ENCODE measurements around the gene DOCK1.
A peak's percentile ranks its signal among the peaks of the same experiment; 100 is the strongest.

Gene DOCK1

GRCh38 chr10:127033216-127034033, 128.2 kb downstream of the DOCK1 start:
- Histone ChIP-seq H3K9me3 (replicated peaks; ENCODE audit: low read length) (no peaks in the 10 kb centered on the region), H3K4me2 (ENCODE audit: low read length) (no peak overlapping the region), H3K4me3 (ENCODE audit: low read length) (no peak overlapping the region), H3K9ac (ENCODE audit: low read depth, low read length) (no peak overlapping the region), H3K36me3 (ENCODE audit: insufficient read depth, low read length) (peaks cover 62% of the 10 kb centered on the region), H3K4me1 (ENCODE audit: control insufficient read depth, insufficient read depth, low read length) (no peaks in the 10 kb centered on the region), H3K27me3 (ENCODE audit: control insufficient read depth, insufficient read depth, low read length) (no peaks in the 10 kb centered on the region)

DNA sequence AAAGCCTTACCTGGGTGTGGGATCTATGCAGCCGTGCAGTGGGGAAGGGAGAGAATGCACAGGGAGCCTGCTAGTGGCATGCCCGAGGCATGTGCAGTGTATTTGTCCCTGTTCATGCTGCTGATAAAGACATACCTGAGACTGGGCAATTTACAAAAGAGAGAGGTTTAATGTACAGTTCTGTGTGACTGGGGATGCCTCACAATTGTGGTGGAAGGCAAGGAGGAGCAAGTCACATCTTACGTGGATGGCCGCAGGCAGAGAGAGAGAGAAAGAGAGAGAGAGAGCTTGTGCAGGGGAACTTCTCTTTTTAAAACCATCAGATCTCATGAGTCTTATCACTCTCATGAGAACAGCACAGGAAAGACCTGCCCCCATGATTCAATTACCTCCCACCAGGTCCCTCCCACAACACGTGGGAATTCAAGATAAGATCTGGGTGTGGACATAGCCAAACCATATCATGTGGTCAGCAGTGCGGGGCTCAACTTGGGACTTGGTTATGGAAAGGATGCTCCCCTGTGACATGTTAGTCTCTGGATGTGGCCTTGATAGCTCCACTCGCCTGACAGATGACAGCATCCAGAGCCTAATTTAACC, 128.9 kb downstream of the DOCK1 start:
- Histone ChIP-seq H3K4me3 (ENCODE audit: low read length) (no peak overlapping the region), H3K27me3 (ENCODE audit: control insufficient read depth, insufficient read depth, low read length) (no peaks in the 10 kb centered on the region), H3K9ac (ENCODE audit: low read depth, low read length) (no peak overlapping the region), H3K4me1 (ENCODE audit: control insufficient read depth, insufficient read depth, low read length) (no peaks in the 10 kb centered on the region), H3K36me3 (ENCODE audit: insufficient read depth, low read length) (peaks cover 63% of the 10 kb centered on the region), H3K9me3 (replicated peaks; ENCODE audit: low read length) (no peaks in the 10 kb centered on the region), H3K4me2 (ENCODE audit: low read length) (no peak overlapping the region)

GRCh38 chr10:127034790-127035189, 129.6 kb downstream of the DOCK1 start:
- Histone ChIP-seq H3K4me1 (ENCODE audit: control insufficient read depth, insufficient read depth, low read length) (no peaks in the 10 kb centered on the region), H3K9me3 (replicated peaks; ENCODE audit: low read length) (no peaks in the 10 kb centered on the region), H3K4me2 (ENCODE audit: low read length) (no peak overlapping the region), H3K4me3 (ENCODE audit: low read length) (no peak overlapping the region), H3K27me3 (ENCODE audit: control insufficient read depth, insufficient read depth, low read length) (no peaks in the 10 kb centered on the region), H3K36me3 (ENCODE audit: insufficient read depth, low read length) (peaks cover 65% of the 10 kb centered on the region), H3K9ac (ENCODE audit: low read depth, low read length) (no peak overlapping the region)

DNA sequence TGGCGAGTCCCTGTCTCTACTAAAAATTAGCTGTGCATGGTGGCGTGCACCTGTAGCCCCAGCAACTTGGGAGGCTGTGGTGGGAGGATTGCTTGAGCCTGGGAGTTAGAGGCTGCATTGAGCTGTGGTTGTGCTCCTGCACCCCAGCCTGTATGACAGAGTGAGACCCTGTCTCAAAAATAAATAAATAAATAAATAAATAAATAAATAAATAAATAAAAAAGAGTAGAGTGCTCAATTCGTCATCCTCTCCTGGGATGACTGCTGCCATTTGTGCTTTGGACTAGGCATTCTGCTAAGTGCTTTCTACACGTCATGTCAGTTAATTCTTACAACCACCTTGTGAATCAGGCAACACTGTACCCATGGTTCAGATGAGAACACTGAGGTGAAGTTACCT, 130.6 kb downstream of the DOCK1 start:
- Histone ChIP-seq H3K4me2 (ENCODE audit: low read length) (no peak overlapping the region), H3K4me1 (ENCODE audit: control insufficient read depth, insufficient read depth, low read length) (peaks cover 6% of the 10 kb centered on the region), H3K4me3 (ENCODE audit: low read length) (no peak overlapping the region), H3K36me3 (ENCODE audit: insufficient read depth, low read length) (peaks cover 64% of the 10 kb centered on the region), H3K9ac (ENCODE audit: low read depth, low read length) (no peak overlapping the region), H3K27me3 (ENCODE audit: control insufficient read depth, insufficient read depth, low read length) (no peaks in the 10 kb centered on the region), H3K9me3 (replicated peaks; ENCODE audit: low read length) (no peaks in the 10 kb centered on the region)

DNA sequence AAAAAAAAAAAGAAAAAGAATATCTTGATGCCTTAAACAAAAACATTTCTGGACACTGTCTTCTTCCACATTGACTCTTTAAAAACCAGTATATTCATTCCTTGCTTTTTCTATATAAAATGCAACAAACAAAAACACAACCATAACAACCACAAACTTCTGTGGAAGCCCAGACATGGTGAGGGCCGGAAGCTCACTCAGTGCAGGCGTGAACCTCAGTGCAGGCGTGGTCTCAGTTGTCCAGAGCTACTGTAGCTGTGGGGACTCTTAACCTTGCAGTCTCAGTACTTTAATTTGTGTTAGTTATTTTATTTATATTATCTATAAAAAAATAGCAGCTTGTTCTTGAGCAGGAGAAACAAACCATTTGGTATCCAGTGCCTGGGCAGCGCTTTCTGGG, 131.8 kb downstream of the DOCK1 start:
- Histone ChIP-seq H3K9ac (ENCODE audit: low read depth, low read length) (no peak overlapping the region), H3K36me3 (ENCODE audit: insufficient read depth, low read length) (peaks cover 58% of the 10 kb centered on the region), H3K27me3 (ENCODE audit: control insufficient read depth, insufficient read depth, low read length) (no peaks in the 10 kb centered on the region), H3K4me3 (ENCODE audit: low read length) (no peak overlapping the region), H3K9me3 (replicated peaks; ENCODE audit: low read length) (no peaks in the 10 kb centered on the region), H3K4me1 (ENCODE audit: control insufficient read depth, insufficient read depth, low read length) (peaks cover 15% of the 10 kb centered on the region), H3K4me2 (ENCODE audit: low read length) (no peak overlapping the region)

- no peak overlapping the region for H3K9ac ChIP-seq (ENCODE audit: low read depth, low read length)
- H3K4me1 ChIP-seq (ENCODE audit: control insufficient read depth, insufficient read depth, low read length), result peaks cover 19% of the 10 kb centered on the region
- no peak overlapping the region for H3K4me2 ChIP-seq (ENCODE audit: low read length)
- H3K4me3 ChIP-seq (ENCODE audit: low read length), result no peak overlapping the region
- peaks cover 63% of the 10 kb centered on the region for H3K36me3 ChIP-seq (ENCODE audit: insufficient read depth, low read length)
- no peaks in the 10 kb centered on the region for H3K27me3 ChIP-seq (ENCODE audit: control insufficient read depth, insufficient read depth, low read length)
- H3K9me3 ChIP-seq (replicated peaks; ENCODE audit: low read length), result no peaks in the 10 kb centered on the region
These were observed 134.2 kb downstream of the DOCK1 start for GRCh38 chr10:127039435-127039834.

- H3K4me2 ChIP-seq (ENCODE audit: low read length), result no peak overlapping the region
- H3K9ac ChIP-seq (ENCODE audit: low read depth, low read length), result no peak overlapping the region
- H3K36me3 ChIP-seq (ENCODE audit: insufficient read depth, low read length), result peaks cover 60% of the 10 kb centered on the region
- H3K4me1 ChIP-seq (ENCODE audit: control insufficient read depth, insufficient read depth, low read length), result peaks cover 19% of the 10 kb centered on the region
- no peak overlapping the region for H3K4me3 ChIP-seq (ENCODE audit: low read length)
- no peaks in the 10 kb centered on the region for H3K27me3 ChIP-seq (ENCODE audit: control insufficient read depth, insufficient read depth, low read length)
- H3K9me3 ChIP-seq (replicated peaks; ENCODE audit: low read length), result no peaks in the 10 kb centered on the region
These were observed 135.5 kb downstream of the DOCK1 start for GRCh38 chr10:127040756-127041155.

DNA sequence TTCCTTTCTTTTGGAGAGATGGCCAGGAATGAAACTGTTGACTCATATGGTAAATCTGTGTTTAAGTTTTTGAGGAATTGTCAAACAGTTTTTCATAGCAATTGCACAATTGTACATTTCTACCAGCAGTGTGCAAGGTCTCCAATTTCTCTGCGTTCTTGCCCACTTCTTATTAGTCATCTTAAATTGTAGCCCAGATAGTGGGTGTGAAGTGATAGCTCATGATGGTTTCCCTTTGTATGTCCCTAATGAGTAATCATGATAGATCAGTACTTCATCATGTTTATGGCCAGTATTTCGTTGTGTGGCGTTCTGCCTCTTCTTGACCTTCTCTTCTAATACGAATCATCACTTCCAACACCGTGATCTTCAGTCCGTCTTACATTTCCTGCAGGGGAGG, 136.3 kb downstream of the DOCK1 start:
- Histone ChIP-seq H3K4me2 (ENCODE audit: low read length) (peak overlapping the region; percentile 47), H3K9me3 (replicated peaks; ENCODE audit: low read length) (no peaks in the 10 kb centered on the region), H3K36me3 (ENCODE audit: insufficient read depth, low read length) (peaks cover 59% of the 10 kb centered on the region), H3K4me1 (ENCODE audit: control insufficient read depth, insufficient read depth, low read length) (peaks cover 24% of the 10 kb centered on the region), H3K4me3 (ENCODE audit: low read length) (peak overlapping the region; percentile 16), H3K27me3 (ENCODE audit: control insufficient read depth, insufficient read depth, low read length) (no peaks in the 10 kb centered on the region), H3K9ac (ENCODE audit: low read depth, low read length) (no peak overlapping the region)

- peaks cover 40% of the 10 kb centered on the region for H3K4me1 ChIP-seq (ENCODE audit: control insufficient read depth, insufficient read depth, low read length)
- no peaks in the 10 kb centered on the region for H3K9me3 ChIP-seq (replicated peaks; ENCODE audit: low read length)
- no peak overlapping the region for H3K4me2 ChIP-seq (ENCODE audit: low read length)
- no peak overlapping the region for H3K4me3 ChIP-seq (ENCODE audit: low read length)
- no peak overlapping the region for H3K9ac ChIP-seq (ENCODE audit: low read depth, low read length)
- H3K27me3 ChIP-seq (ENCODE audit: control insufficient read depth, insufficient read depth, low read length), result no peaks in the 10 kb centered on the region
- peaks cover 58% of the 10 kb centered on the region for H3K36me3 ChIP-seq (ENCODE audit: insufficient read depth, low read length)
These were observed 138.1 kb downstream of the DOCK1 start for GRCh38 chr10:127043301-127043700.

- no peak overlapping the region for H3K4me2 ChIP-seq (ENCODE audit: low read length)
- H3K9me3 ChIP-seq (replicated peaks; ENCODE audit: low read length), result no peaks in the 10 kb centered on the region
- peaks cover 50% of the 10 kb centered on the region for H3K36me3 ChIP-seq (ENCODE audit: insufficient read depth, low read length)
- no peak overlapping the region for H3K4me3 ChIP-seq (ENCODE audit: low read length)
- H3K4me1 ChIP-seq (ENCODE audit: control insufficient read depth, insufficient read depth, low read length), result peaks cover 40% of the 10 kb centered on the region
- no peaks in the 10 kb centered on the region for H3K27me3 ChIP-seq (ENCODE audit: control insufficient read depth, insufficient read depth, low read length)
- H3K9ac ChIP-seq (ENCODE audit: low read depth, low read length), result no peak overlapping the region
These were observed 139.0 kb downstream of the DOCK1 start for GRCh38 chr10:127044186-127044585.

DNA sequence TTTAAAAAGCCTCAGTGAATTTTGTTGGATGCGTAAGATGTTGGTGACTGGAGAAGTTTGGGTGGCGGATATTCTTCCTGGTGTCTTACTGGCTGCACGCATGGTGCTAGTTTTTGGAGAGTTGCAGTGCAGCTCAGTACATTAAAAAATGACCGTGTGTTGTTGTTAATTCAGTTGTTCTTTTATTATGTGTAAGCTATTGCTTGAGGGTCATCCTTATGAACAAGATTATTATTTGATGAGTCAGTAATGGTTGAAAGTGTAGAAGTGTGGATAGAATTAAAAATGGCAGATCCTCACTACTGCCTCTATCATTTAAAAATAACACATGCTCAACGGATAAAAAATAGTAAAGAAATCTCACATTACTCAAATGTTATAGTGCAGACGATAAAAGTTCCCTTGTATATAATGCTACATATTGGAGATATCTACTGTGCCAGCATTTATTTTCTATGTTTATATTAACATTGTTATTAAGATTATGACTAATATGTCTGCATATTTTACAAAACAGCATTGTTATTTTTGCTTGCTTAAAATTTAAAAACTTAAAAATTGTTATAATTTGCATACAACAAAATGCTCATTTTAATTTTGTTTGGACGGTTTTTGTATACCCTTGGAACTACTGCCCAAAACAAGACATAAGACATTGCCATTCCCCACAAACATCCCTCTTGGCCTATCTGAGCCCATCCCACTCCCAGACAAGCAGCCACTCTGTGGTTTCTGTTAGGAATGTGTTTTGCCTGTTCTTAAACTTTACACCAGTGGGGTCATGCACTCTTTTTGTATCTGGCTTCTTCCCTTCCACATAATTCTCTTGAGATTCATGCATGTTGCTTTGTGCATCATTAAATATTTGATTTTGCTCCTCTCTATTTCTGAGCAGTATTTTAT, 142.0 kb downstream of the DOCK1 start:
- H3K4me2 ChIP-seq (ENCODE audit: low read length), result peak overlapping the region; percentile 21
- H3K4me1 ChIP-seq (ENCODE audit: control insufficient read depth, insufficient read depth, low read length), result peaks cover 22% of the 10 kb centered on the region
- H3K36me3 ChIP-seq (ENCODE audit: insufficient read depth, low read length), result peaks cover 29% of the 10 kb centered on the region
- no peak overlapping the region for H3K4me3 ChIP-seq (ENCODE audit: low read length)
- H3K27me3 ChIP-seq (ENCODE audit: control insufficient read depth, insufficient read depth, low read length), result no peaks in the 10 kb centered on the region
- no peak overlapping the region for H3K9ac ChIP-seq (ENCODE audit: low read depth, low read length)
- H3K9me3 ChIP-seq (replicated peaks; ENCODE audit: low read length), result no peaks in the 10 kb centered on the region

Data from skeletal muscle satellite cell (primary cell).